ENCODE data around the gene PLCB2. TPM values are rescaled to one million over a fixed set of nuclear protein-coding genes. Genes with fewer than 3 reads are reported as not detected.
A peak's percentile ranks its signal among the peaks of the same experiment; 100 is the strongest.

The PLCB2 gene
- 1 to 10 TPM; 1.9 to 8.4 TPM for total RNA-seq

- Histone ChIP-seq H3K27ac (peak within 1 kb of the TSS in 1 of 2 donors; percentile 23), H3K36me3 (no peaks in the 10 kb centered on the region), H3K4me3 (peak within 1 kb of the TSS in 1 of 2 donors; percentile 25), H3K27me3 (no peaks in the 10 kb centered on the region), H3K9me3 (no peaks in the 10 kb centered on the region), H3K4me1 (peaks cover 0 to 8% of the 10 kb centered on the region in 2 donors)
- peak in 1 of 2 donors; percentile 38 for TF ChIP-seq CTCF (IDR thresholded peaks at IDR 0.05)
- no peak for DNase-seq (ENCODE audit: low spot score)
Measured at GRCh38 chr15:40307421-40308211, at the start of gene PLCB2. TSS of gene PLCB2 (minus strand) at chr15:40307935. CDS start at chr15:40307672, 263 bp downstream.

GRCh38 chr15:40357246-40357645 lies 49.5 kb upstream of the PLCB2 start:
- Histone ChIP-seq H3K4me3 (no peak overlapping the region), H3K9me3 (no peaks in the 10 kb centered on the region), H3K27ac (no peak overlapping the region), H3K36me3 (no peaks in the 10 kb centered on the region), H3K27me3 (no peaks in the 10 kb centered on the region), H3K4me1 (peaks cover 0 to 15% of the 10 kb centered on the region in 2 donors)
- no peak for DNase-seq (ENCODE audit: low spot score)
- TF ChIP-seq CTCF (IDR thresholded peaks at IDR 0.05): no peak

GRCh38 chr15:40355976-40356585 lies 48.3 kb upstream of the PLCB2 start:
- H3K9me3 ChIP-seq: no peaks in the 10 kb centered on the region
- no peak for DNase-seq (ENCODE audit: low spot score)
- H3K36me3 ChIP-seq: no peaks in the 10 kb centered on the region
- H3K27me3 ChIP-seq: no peaks in the 10 kb centered on the region
- peaks cover 0 to 15% of the 10 kb centered on the region in 2 donors for H3K4me1 ChIP-seq
- H3K4me3 ChIP-seq: no peak overlapping the region
- no peak for TF ChIP-seq CTCF (IDR thresholded peaks at IDR 0.05)
- H3K27ac ChIP-seq: no peak overlapping the region

- TF ChIP-seq CTCF (IDR thresholded peaks at IDR 0.05): peak in 1 of 2 donors; percentile 54
- Histone ChIP-seq H3K4me1 (peaks cover 0 to 15% of the 10 kb centered on the region in 2 donors), H3K27me3 (no peaks in the 10 kb centered on the region), H3K36me3 (no peaks in the 10 kb centered on the region), H3K27ac (no peak overlapping the region), H3K9me3 (no peaks in the 10 kb centered on the region), H3K4me3 (no peak overlapping the region)
- DNase-seq (ENCODE audit: low spot score): no peak
Measured at GRCh38 chr15:40354408-40355171, 46.9 kb upstream of the PLCB2 start.

GRCh38 chr15:40353697-40354096 lies 46.0 kb upstream of the PLCB2 start:
- Histone ChIP-seq H3K36me3 (no peaks in the 10 kb centered on the region), H3K4me3 (no peak overlapping the region), H3K9me3 (no peaks in the 10 kb centered on the region), H3K27me3 (no peaks in the 10 kb centered on the region), H3K4me1 (peaks cover 0 to 14% of the 10 kb centered on the region in 2 donors), H3K27ac (no peak overlapping the region)
- DNase-seq (ENCODE audit: low spot score): no peak
- no peak for TF ChIP-seq CTCF (IDR thresholded peaks at IDR 0.05)

Measured in right atrium auricular region (tissue), 2 donors.